HepG2 (cell line): ENCODE results near the gene TSACC. TPM values are rescaled to one million over a fixed set of nuclear protein-coding genes. Genes with fewer than 3 reads are reported as not detected.

Experiments used
- ATF7 ChIP-seq, 2 experiments: fragments of 450-650 bp in 1 of 2; sonication (generic) in 1 of 2; formaldehyde crosslinking in 1 of 2; IDR thresholded peaks; 2 replicates each; pipeline versions ENCODE4 v1.4.0 to v1.6.1; 2016 to 2020; ENCODE audit warnings: antibody characterized with exemption in 1 of 2, mild to moderate bottlenecking in 1 of 2, missing genetic modification reagents in 1 of 2
- ATRX ChIP-seq: sonication (generic); formaldehyde crosslinking; IDR thresholded peaks from 2 replicates; pipeline ENCODE4 v1.4.0; 2020; ENCODE audit warnings: missing genetic modification reagents, borderline replicate concordance
- BRD4 ChIP-seq: sonication (generic); formaldehyde crosslinking; IDR thresholded peaks from 2 replicates; pipeline ENCODE4 v1.4.0; 2020; ENCODE audit warnings: missing genetic modification reagents
- CENPX ChIP-seq: sonication (generic); formaldehyde crosslinking; IDR thresholded peaks from 2 replicates; pipeline ENCODE4 v1.9.0; 2021; ENCODE audit warnings: mild to moderate bottlenecking, missing genetic modification reagents, moderate library complexity
- CHD4 ChIP-seq: fragments of 200-600 bp; sonication (generic); IDR thresholded peaks from 2 replicates; pipeline ENCODE4 v1.7.0; 2017; ENCODE audit warnings: mild to moderate bottlenecking, low read length, borderline replicate concordance
- CREM ChIP-seq, 2 experiments: sonication (generic) in 1 of 2; formaldehyde crosslinking in 1 of 2; IDR thresholded peaks; 2 replicates each; pipeline versions ENCODE4 v1.4.0 to v1.6.1; 2016 to 2020; ENCODE audit warnings: antibody characterized with exemption in 1 of 2, mild to moderate bottlenecking in 1 of 2, missing genetic modification reagents in 1 of 2
- ERF ChIP-seq: IDR thresholded peaks from 2 replicates; pipeline ENCODE4 v1.6.1; 2018; ENCODE audit warnings: missing biosample characterization, missing genetic modification reagents
- HES4 ChIP-seq: sonication (generic); formaldehyde crosslinking; IDR thresholded peaks from 2 replicates; pipeline ENCODE4 v1.9.0; 2021; ENCODE audit warnings: mild to moderate bottlenecking, missing genetic modification reagents, borderline replicate concordance
- JARID2 ChIP-seq: sonication (generic); formaldehyde crosslinking; IDR thresholded peaks from 2 replicates; pipeline ENCODE4 v1.8.1; 2023; ENCODE audit warnings: missing genetic modification reagents, inconsistent platforms; ENCODE audit not compliant: insufficient replicate concordance
- MED1 ChIP-seq: sonication (generic); formaldehyde crosslinking; IDR thresholded peaks from 2 replicates; pipeline ENCODE4 v1.4.0; 2020; ENCODE audit warnings: missing genetic modification reagents
- MLLT10 ChIP-seq: sonication (generic); formaldehyde crosslinking; IDR thresholded peaks from 2 replicates; pipeline ENCODE4 v1.4.0; 2020; ENCODE audit warnings: missing genetic modification reagents
- NCOA1 ChIP-seq: sonication (generic); formaldehyde crosslinking; IDR thresholded peaks from 2 replicates; pipeline ENCODE4 v1.9.0; 2021; ENCODE audit warnings: missing genetic modification reagents
- PHF20 ChIP-seq: sonication (generic); formaldehyde crosslinking; IDR thresholded peaks from 2 replicates; pipeline ENCODE4 v1.5.0; 2020; ENCODE audit warnings: mild to moderate bottlenecking, missing genetic modification reagents
- RFXANK ChIP-seq: IDR thresholded peaks from 2 replicates; pipeline ENCODE4 v1.6.1; 2016
- SALL1 ChIP-seq: sonication (generic); formaldehyde crosslinking; IDR thresholded peaks from 2 replicates; pipeline ENCODE4 v1.8.0; 2022; ENCODE audit warnings: mild to moderate bottlenecking, missing genetic modification reagents
- SCMH1 ChIP-seq: sonication (generic); formaldehyde crosslinking; IDR thresholded peaks from 2 replicates; pipeline ENCODE4 v1.9.0; 2021; ENCODE audit warnings: missing genetic modification reagents, mild to moderate bottlenecking, borderline replicate concordance
- SMYD3 ChIP-seq: sonication (generic); formaldehyde crosslinking; IDR thresholded peaks from 2 replicates; pipeline ENCODE4 v1.8.1; 2023; ENCODE audit warnings: mild to moderate bottlenecking, missing genetic modification reagents
- SOX6 ChIP-seq, 2 experiments: fragments of 450-650 bp in 1 of 2; sonication (generic) in 1 of 2; formaldehyde crosslinking in 1 of 2; IDR thresholded peaks; 2 replicates each; pipeline versions ENCODE4 v1.4.0 to v1.6.1; 2017 to 2020; ENCODE audit warnings: antibody characterized with exemption in 1 of 2, mild to moderate bottlenecking in 1 of 2, missing genetic modification reagents in 1 of 2
- ZBTB40 ChIP-seq, 2 experiments: fragments of 450-650 bp in 1 of 2; sonication (generic) in 1 of 2; formaldehyde crosslinking in 1 of 2; IDR thresholded peaks; 2 replicates each; pipeline versions ENCODE4 v1.6.1 to v1.8.0; 2016 to 2022; ENCODE audit warnings: antibody characterized with exemption in 1 of 2, mild to moderate bottlenecking in 1 of 2, missing genetic modification reagents in 1 of 2
- ZNF30 ChIP-seq: sonication (generic); formaldehyde crosslinking; IDR thresholded peaks from 2 replicates; pipeline ENCODE4 v1.5.0; 2020; ENCODE audit warnings: mild to moderate bottlenecking, missing genetic modification reagents
- ZNF580 ChIP-seq: IDR thresholded peaks from 2 replicates; pipeline ENCODE4 v1.6.1; 2016; ENCODE audit warnings: low read depth, borderline replicate concordance
- polyA plus RNA-seq, 8 experiments: library from polyadenylated mRNA; depleted of rRNA in 3 of 8; stranded (reverse) in 7 of 8; unstranded in 1 of 8; fragments of >200 nt; fragmentation: Illumina TruSeq in 4 of 8; extraction: Trizol in 4 of 8; gene quantifications; 2 replicates each; pipeline versions ENCODE4 v1.2.1 to v1.2.3, GENCODE V29; 2011 to 2016; ENCODE audit warnings: low read depth in 4 of 8, missing spikeins in 1 of 8, mixed read lengths in 1 of 8; ENCODE audit not compliant: insufficient read depth in 1 of 8
- total RNA-seq, 5 experiments: library from RNA; depleted of rRNA; stranded (reverse); fragments of >200 nt; fragmentation: Illumina TruSeq; extraction: Trizol; gene quantifications; 2 replicates each; pipeline ENCODE4 v1.2.3, GENCODE V29; 2016; ENCODE audit warnings: low read depth in 1 of 5

The TSACC gene
- total and polyA plus RNA-seq, 2 of the 13 experiments (the other 11 are each of a cell fraction or from before 2014, with no cell fraction given): 1.5 to 2.6 TPM

GRCh38 chr1:156338180-156338976, at the start of gene TSACC, which contains the start of gene CCT3 (continued):
- no peak for TF ChIP-seq ZBTB40 (IDR thresholded peaks at IDR 0.05)
- TF ChIP-seq ZBTB40 (CRISPR knock-in tag; IDR thresholded peaks at IDR 0.05): peak; percentile 64; the same call in 1 of the 2 replicates
- TF ChIP-seq ZNF580 (CRISPR knock-in tag): peak; percentile 59; the same call in 1 of the 2 replicates
- TF ChIP-seq ERF (CRISPR knock-in tag): peak; percentile 63
- TF ChIP-seq CENPX (CRISPR knock-in tag): no peak
- no peak for TF ChIP-seq ATF7 (IDR thresholded peaks at IDR 0.05)
- no peak for TF ChIP-seq ATF7 (CRISPR knock-in tag; IDR thresholded peaks at IDR 0.05)
- peak; percentile 63; the same call in 1 of the 2 replicates for TF ChIP-seq HES4 (CRISPR knock-in tag)
- no peak for TF ChIP-seq RFXANK (CRISPR knock-in tag)
- TF ChIP-seq ZNF30 (CRISPR knock-in tag): no peak
- no peak for TF ChIP-seq MLLT10
- no peak for TF ChIP-seq SCMH1 (CRISPR knock-in tag)
- peak; percentile 56 for TF ChIP-seq SALL1 (CRISPR knock-in tag)
- no peak for TF ChIP-seq ATRX (CRISPR knock-in tag)
- no peak for TF ChIP-seq SOX6 (IDR thresholded peaks at IDR 0.05)
- TF ChIP-seq SOX6 (CRISPR knock-in tag; IDR thresholded peaks at IDR 0.05): peak; percentile 15; the same call in 1 of the 2 replicates
- TF ChIP-seq JARID2 (CRISPR knock-in tag): no peak
- TF ChIP-seq CREM (IDR thresholded peaks at IDR 0.05): peak; percentile 93
- TF ChIP-seq CREM (CRISPR knock-in tag; IDR thresholded peaks at IDR 0.05): 0 out of 2 replicates have a peak, but pooled peaks have one; percentile 51
- no peak for TF ChIP-seq BRD4 (CRISPR knock-in tag)
- no peak for TF ChIP-seq NCOA1 (CRISPR knock-in tag)
- no peak for TF ChIP-seq MED1 (CRISPR knock-in tag)
- no peak for TF ChIP-seq SMYD3 (CRISPR knock-in tag)
- TF ChIP-seq PHF20 (CRISPR knock-in tag): peak; percentile 69
- TF ChIP-seq CHD4: no peak
